Fibroblast of lung (primary cell): Measurements from ENCODE around the gene ATP2B2.

Experiments
- EZH2 ChIP-seq: IDR thresholded peaks from 2 replicates; pipeline ENCODE4 v1.5.1; 2012; ENCODE audit warnings: low read length, control low read depth, mild to moderate bottlenecking; ENCODE audit errors: missing control alignments
- TF ChIP-seq, protein P1 (sequence below), 2 donors: IDR thresholded peaks in 1 of 2; conservative IDR thresholded peaks in 1 of 2; 1 replicate in 1 of 2; 2 replicates in 1 of 2; pipeline ENCODE4 v1.5.1; 2011 to 2012; ENCODE audit warnings: low read length in 2 of 2, control low read depth in 1 of 2, inconsistent platforms in 1 of 2, low read depth in 1 of 2, mild to moderate bottlenecking in 1 of 2

DNA sequence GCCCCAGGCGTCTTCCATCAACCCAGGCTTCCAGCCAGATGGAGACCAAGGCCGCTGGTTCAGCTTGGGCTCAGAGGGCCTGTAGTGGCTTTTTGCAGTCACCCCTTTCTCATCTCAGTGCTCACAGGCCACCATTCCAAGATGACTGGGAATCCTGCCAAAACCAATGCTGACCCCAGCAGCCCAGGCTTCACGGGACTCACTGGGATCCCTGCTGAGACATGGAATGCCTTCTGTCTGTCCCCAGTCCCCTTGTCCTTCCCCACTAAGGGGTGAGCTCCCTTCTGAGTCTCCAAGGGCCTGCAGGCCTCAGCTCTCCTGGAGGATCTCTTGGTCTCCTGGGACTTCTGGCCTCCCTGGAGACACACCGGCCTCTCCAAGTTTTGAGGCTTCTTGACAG lies 107.0 kb downstream of the ATP2B2 start:
- TF ChIP-seq, protein P1, sequence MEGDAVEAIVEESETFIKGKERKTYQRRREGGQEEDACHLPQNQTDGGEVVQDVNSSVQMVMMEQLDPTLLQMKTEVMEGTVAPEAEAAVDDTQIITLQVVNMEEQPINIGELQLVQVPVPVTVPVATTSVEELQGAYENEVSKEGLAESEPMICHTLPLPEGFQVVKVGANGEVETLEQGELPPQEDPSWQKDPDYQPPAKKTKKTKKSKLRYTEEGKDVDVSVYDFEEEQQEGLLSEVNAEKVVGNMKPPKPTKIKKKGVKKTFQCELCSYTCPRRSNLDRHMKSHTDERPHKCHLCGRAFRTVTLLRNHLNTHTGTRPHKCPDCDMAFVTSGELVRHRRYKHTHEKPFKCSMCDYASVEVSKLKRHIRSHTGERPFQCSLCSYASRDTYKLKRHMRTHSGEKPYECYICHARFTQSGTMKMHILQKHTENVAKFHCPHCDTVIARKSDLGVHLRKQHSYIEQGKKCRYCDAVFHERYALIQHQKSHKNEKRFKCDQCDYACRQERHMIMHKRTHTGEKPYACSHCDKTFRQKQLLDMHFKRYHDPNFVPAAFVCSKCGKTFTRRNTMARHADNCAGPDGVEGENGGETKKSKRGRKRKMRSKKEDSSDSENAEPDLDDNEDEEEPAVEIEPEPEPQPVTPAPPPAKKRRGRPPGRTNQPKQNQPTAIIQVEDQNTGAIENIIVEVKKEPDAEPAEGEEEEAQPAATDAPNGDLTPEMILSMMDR (conservative IDR thresholded peaks at IDR 0.05 in 1 of 2, IDR thresholded peaks at IDR 0.05 in 1 of 2; ENCODE audit: low read depth in 1 of 2, low read length in 2 of 2): no peak
- no peak for TF ChIP-seq EZH2
